K562 (cell line): Measurements from ENCODE around the gene RPL28. TPM values are rescaled to one million over a fixed set of nuclear protein-coding genes. Genes with fewer than 3 reads are reported as not detected.
A peak's percentile ranks its signal among the peaks of the same experiment; 100 is the strongest.

Experiments
- BHLHE40 ChIP-seq: IDR thresholded peaks from 2 replicates; pipeline ENCODE4 v1.6.1; 2011; ENCODE audit warnings: low read length, improper control_type of control experiment
- E4F1 ChIP-seq: fragments of 250-450 bp; sonication (Bioruptor Pico); IDR thresholded peaks from 2 replicates; pipeline ENCODE4 v1.5.0; 2021; ENCODE audit warnings: mild to moderate bottlenecking, borderline replicate concordance
- GABPB2 ChIP-seq: fragments of 250-450 bp; sonication (Bioruptor Pico); conservative IDR thresholded peaks from 2 replicates; pipeline ENCODE4 v1.5.1; 2021; ENCODE audit warnings: mild to moderate bottlenecking
- JUN ChIP-seq, 2 experiments: sonication (generic) in 1 of 2; formaldehyde crosslinking in 1 of 2; IDR thresholded peaks; 2 replicates each; pipeline versions ENCODE4 v1.6.1 to v1.8.0; 2012 to 2022; ENCODE audit warnings: borderline replicate concordance in 2 of 2, mild to moderate bottlenecking in 2 of 2, improper control_type of control experiment in 1 of 2, low read depth in 1 of 2, low read length in 1 of 2, missing genetic modification reagents in 1 of 2
- MGA ChIP-seq: fragments of 450-650 bp; IDR thresholded peaks from 2 replicates; pipeline ENCODE4 v1.6.1; 2016; ENCODE audit warnings: mild to moderate bottlenecking, moderate library complexity
- NEUROD1 ChIP-seq: fragments of 150-350 bp; IDR thresholded peaks from 2 replicates; pipeline ENCODE4 v1.6.1; 2014; ENCODE audit warnings: borderline replicate concordance, low read length, low read depth; ENCODE audit not compliant: partially characterized antibody
- PURB ChIP-seq: sonication (generic); formaldehyde crosslinking; IDR thresholded peaks from 2 replicates; pipeline ENCODE4 v1.9.0; 2021; ENCODE audit warnings: low read depth, mild to moderate bottlenecking, missing genetic modification reagents
- SP1 ChIP-seq: sonication (generic); formaldehyde crosslinking; IDR thresholded peaks from 2 replicates; pipeline ENCODE4 v1.8.1; 2022; ENCODE audit warnings: mild to moderate bottlenecking, missing genetic modification reagents
- TCFL5 ChIP-seq: fragments of 250-450 bp; sonication (Bioruptor Pico); conservative IDR thresholded peaks from 2 replicates; pipeline ENCODE4 v1.6.1; 2021; ENCODE audit warnings: mild to moderate bottlenecking, moderate library complexity, matching md5 sums
- ZFP36 ChIP-seq: fragments of 150-350 bp; IDR thresholded peaks from 2 replicates; pipeline ENCODE4 v1.6.1; 2018; ENCODE audit warnings: low read length, low read depth; ENCODE audit not compliant: partially characterized antibody
- ZNF316 ChIP-seq: fragments of 450-650 bp; IDR thresholded peaks from 2 replicates; pipeline ENCODE4 v1.6.1; 2016
- ZNF512 ChIP-seq: IDR thresholded peaks from 2 replicates; pipeline ENCODE4 v1.6.1; 2016; ENCODE audit warnings: missing genetic modification characterization, missing compliant biosample characterization
- ZNF57 ChIP-seq: fragments of 450-650 bp; formaldehyde crosslinking; IDR thresholded peaks from 2 replicates; pipeline ENCODE4 v1.4.0; 2020; ENCODE audit warnings: mild to moderate bottlenecking, moderate library complexity
- polyA plus RNA-seq, 8 experiments: library from polyadenylated mRNA; depleted of rRNA in 4 of 8; stranded (reverse) in 5 of 8; unstranded in 3 of 8; fragments of >200 nt; fragmentation: Nextera tagmentation in 2 of 8; fragmentation: Illumina TruSeq in 1 of 8; extraction: Ambion mirVana in 2 of 8; extraction: Trizol in 1 of 8; gene quantifications; 2 replicates each; pipeline versions ENCODE4 v1.2.1 to v1.2.3, GENCODE V29; 2011 to 2014; ENCODE audit warnings: inconsistent platforms in 1 of 8, missing spikeins in 1 of 8
- total RNA-seq, 7 experiments: library from RNA; depleted of rRNA in 6 of 7; stranded (reverse); fragments of >200 nt in 6 of 7; fragmentation: Illumina TruSeq in 2 of 7; extraction: Trizol in 2 of 7; gene quantifications; 2 replicates each; pipeline versions ENCODE4 v1.2.1 to v1.2.3, GENCODE V29; 2011 to 2021; ENCODE audit warnings: low replicate concordance in 1 of 7

Gene RPL28
- total and polyA plus RNA-seq, 9 of the 15 experiments (the other 6 are each of a cell fraction or from before 2014, with no cell fraction given), result 124 to 3,106 (median 622) TPM

- TF ChIP-seq JUN (IDR thresholded peaks at IDR 0.05; ENCODE audit: borderline replicate concordance, low read depth, low read length) (no peak), JUN (CRISPR knock-in tag; IDR thresholded peaks at IDR 0.05; ENCODE audit: borderline replicate concordance) (no peak), GABPB2 (CRISPR knock-in tag) (no peak), ZNF57 (CRISPR knock-in tag) (no peak), MGA (no peak), ZNF316 (no peak), NEUROD1 (no peak), PURB (no peak), SP1 (0 out of 2 replicates have a peak, but pooled peaks have one; percentile 34), BHLHE40 (no peak), TCFL5 (CRISPR knock-in tag) (no peak), ZFP36 (peak; percentile 83), E4F1 (CRISPR knock-in tag) (no peak), ZNF512 (tag) (no peak)
Observed at GRCh38 chr19:55391191-55391670, 5.5 kb downstream of the RPL28 start (continued).
